Hematopoietic multipotent progenitor cell treated with erythropoietin and hydrocortisone succinate and interleukin-3 and kit ligand, for 8 days (in vitro differentiated cells): ENCODE results near the gene TSSC4.
A peak's percentile ranks its signal among the peaks of the same experiment; 100 is the strongest.

Experiments
- DNase-seq: peaks from one replicate; pipeline ENCODE4 v3.0.0-alpha.2; 2015

Gene TSSC4

DNA sequence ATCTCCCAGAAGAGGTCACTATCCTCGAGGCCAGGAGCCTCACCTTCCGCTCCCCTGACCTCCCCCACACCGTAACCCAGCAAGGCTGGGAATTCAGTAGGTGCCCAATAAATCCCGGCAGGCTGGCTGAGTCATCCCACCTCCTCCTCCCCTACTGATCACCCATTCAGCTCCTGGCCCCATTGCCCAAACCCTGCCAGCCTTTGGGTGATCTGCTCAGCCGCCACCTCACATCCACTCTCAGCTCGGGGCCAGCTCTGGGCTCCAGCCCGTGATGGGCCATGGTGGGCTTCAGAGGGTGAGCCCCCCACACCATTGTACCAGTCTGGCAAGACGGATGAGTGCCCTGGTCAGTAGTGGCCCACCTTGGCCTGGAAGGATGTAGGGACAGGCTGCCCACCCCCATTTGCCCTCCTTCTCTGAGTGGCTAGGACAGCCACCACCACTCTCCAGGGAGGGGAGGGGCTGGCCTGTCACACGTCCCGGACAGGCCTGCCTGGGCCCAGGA is 35.5 kb downstream of the TSSC4 start:
- DNase-seq: no peak

DNA sequence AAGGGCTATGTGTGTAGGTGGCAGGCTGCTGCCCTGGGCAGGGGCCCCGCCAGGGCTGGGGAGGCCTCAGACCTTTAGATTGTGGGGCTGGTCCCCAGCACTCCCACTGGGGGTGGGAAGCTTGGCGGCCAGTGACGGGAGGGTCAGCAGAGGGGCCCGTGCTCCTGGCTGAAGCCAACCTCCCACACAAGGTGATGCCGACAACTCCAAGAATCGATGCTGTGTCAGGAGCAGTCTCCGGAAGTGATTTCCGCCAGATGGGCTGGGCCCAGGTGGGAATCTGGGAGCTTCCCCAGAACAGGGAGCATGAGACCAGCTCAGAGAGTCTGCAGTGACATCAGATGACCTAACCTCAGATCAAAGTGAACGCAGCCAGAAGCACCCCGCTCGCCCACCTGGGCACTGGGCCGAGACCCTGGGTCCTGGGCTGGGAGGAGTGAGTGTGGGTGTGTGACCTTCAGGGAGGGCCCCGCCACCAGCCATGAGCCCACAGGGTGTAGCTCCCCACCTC is 36.0 kb downstream of the TSSC4 start:
- DNase-seq: no peak

DNA sequence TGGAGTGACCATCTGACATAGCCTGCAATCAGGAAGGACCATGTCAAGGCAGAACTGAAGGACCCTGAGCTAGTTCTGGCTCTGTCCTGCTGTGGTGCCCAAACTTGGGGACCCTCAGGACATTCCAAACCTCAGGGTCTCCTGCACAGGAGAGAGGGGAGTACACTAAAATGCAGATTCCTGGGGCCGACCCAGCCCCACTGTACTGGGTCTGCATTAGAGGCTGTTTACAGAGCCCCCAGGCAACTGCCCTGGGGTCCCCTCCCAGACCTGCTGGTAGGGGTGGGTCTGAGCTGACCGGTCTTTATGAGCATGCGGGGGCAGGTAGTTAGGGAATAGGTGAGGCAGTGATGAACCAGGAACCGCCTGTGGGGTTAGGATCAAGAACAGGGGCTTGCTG is 37.0 kb downstream of the TSSC4 start:
- no peak for DNase-seq

DNA sequence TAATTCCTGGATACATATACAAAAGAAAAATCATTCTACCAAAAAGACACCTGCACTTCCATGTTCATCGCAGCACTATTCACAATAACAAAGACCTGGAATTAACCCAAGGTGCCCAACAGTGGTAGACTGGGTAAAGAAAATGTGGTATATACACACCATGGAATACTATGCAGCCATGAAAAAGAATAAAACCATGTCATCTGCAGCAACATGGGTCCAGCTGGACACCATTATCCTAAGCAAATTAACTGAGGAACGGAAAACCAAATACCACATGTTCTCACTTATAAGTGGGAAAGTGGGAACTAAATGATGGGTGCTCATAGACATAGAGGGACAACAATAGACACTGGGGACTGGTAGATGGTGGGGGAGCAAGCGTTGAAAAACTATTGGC is 39.3 kb downstream of the TSSC4 start:
- no peak for DNase-seq

DNA sequence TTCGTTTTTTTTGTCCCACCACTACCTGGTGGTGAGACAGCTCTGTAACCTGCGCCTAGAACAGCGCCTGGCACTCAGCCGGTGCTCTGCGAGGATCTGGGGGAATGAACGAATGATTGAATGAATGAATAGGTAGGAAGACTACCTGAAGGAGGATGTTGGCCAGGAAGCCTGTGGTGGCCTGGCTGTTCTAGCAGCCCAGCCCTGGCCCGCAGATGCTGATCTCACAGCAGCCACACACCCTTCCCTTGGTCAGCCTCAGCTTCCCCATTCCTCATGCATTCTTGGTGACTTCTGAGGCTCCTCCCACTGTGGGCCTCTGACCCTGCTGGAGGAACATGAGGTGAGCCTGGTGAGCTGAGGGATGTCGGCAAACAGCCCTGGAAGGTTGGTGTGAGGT is 40.1 kb downstream of the TSSC4 start:
- no peak for DNase-seq

DNA sequence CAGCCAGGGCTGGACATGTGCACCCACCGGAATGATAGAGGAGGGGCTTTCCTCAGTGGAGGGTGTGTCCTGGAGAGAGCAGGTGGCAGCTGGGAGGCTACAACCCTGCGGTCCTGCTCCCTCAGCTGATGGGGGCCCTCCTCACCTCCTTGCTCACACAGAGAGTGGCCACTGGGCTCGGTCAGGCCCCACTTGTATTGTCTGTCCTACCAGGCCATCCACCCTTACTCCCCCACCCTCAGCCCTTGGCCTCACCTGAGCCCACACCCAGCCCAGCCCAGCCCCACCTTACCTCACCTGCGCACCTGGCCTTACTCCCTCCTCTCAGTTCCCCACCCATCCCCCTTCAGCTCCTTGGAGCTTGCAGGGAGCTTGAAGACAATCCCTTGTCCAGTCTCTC is 40.6 kb downstream of the TSSC4 start:
- DNase-seq: no peak

DNA sequence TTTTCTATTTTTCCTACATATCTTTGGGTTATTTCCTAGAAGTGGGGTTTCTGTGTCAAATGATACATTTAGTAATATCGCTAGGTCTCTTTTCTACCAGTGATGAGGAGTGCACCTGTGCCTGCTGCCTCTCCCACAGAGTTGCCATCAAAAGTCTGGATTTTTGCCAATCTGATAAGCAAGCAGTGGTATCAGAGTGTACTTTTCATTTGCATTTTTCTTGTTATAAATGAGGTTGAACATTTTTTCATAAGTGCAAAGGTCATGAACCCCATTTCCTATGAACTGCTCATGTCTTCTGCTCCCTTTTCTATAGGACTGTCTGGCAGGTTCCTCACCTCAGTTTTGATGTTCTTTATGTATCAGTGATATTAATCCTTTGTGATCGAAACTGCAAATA is 42.0 kb downstream of the TSSC4 start:
- no peak for DNase-seq

DNA sequence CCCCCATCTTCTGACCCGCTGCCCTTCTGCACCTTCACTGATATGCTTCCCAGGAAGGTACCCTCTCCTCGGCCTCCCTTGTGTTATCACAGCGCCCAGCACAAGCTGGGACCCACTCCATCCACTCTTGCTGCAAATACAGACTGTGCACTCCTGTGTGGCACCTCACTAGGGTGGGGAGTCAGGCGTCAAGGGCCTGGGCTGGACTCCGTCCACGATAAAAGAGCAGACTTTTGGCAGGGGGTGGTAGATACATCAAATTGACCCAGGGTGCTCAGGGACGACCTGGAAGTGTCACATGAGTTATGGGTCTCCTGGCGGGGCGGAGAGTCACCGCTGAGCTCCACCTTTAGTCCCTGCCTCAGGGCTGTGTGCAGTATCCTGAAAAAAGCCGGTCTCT is 42.9 kb downstream of the TSSC4 start:
- no peak for DNase-seq

DNA sequence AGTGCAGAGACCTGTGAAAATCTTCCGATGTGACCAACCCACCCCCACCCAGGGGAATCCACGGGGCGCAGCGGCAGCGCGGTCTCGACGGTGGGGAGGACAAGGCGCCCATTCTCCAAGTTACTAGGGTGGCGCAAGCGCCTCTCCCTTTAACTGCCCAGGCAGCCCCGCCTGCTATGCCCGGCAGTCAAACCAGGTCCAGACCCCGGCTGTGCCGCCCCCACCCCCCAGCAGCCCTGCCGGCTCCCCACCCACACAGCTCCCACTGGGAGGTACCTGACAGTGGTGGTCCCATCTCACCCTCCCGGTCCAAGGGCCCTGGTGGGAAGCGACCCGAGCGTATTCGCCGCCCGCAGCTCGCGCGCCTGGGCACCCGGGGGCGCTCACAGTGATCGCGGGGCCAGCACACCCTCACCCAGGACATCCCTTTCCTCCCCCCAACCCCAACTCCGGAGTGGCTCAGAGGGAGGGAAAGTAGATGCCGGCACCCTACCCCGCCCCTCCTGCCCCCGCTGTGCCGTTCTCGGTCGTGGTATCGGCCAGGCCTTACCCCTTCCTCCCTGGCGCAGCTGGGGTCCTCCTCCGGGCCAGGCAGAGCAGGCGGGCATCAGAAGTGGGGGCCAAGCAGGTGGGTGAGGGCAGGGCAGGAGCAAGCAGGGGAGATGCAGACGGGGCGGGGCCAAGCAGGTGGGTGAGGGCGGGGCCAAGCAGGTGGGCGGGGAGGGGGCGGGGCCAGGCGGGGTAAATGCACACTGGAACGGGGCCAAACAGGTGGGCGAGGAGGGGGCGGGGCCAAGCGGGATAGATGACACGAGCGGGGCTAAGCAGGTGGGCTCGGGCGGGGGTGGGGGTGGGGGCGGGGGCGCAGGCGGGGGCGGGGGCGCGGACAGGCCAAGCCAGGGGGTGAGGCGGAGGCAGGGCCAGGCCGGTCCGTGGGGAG is 43.6 kb downstream of the TSSC4 start, which contains the start of gene TRPM5:
TSS of gene TRPM5 (minus strand) at position 634 of the 940 bp plus-strand sequence. CDS start 21,478 bp downstream, outside the sequence.
- no peak for DNase-seq

DNA sequence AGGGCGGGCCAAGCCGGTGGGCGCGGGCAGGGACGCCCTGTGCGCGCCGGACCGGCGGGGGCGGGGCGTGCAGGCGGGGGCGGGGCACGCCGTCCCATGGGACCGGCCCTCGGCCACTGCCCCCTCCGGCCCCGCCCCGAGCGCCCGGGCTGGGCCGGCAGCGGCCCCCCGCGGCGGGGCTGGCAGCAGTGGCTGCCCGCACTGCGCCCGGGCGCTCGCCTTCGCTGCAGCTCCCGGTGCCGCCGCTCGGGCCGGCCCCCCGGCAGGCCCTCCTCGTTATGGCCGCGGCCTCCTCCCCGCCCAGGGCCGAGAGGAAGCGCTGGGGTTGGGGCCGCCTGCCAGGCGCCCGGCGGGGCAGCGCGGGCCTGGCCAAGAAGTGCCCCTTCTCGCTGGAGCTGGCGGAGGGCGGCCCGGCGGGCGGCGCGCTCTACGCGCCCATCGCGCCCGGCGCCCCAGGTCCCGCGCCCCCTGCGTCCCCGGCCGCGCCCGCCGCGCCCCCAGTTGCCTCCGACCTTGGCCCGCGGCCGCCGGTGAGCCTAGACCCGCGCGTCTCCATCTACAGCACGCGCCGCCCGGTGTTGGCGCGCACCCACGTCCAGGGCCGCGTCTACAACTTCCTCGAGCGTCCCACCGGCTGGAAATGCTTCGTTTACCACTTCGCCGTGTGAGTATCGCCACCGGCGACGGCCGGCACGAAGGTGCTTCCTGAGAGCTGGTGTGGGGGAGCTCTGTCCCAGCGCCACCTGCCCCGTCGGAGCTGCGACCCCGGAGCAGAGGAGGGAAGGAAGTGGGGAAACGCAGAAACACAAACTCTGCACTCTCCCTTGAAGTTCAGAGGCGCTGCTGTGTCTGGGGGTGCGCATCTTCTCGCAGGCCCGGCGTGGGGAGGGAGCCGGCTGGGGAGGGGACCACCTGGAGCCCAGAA is 44.5 kb downstream of the TSSC4 start, which contains the start of gene KCNQ1:
TSS of gene KCNQ1 (plus strand) at position 188 of the 925 bp plus-strand sequence. CDS start at position 279, 91 bp downstream.
- peak; percentile 34 for DNase-seq

DNA sequence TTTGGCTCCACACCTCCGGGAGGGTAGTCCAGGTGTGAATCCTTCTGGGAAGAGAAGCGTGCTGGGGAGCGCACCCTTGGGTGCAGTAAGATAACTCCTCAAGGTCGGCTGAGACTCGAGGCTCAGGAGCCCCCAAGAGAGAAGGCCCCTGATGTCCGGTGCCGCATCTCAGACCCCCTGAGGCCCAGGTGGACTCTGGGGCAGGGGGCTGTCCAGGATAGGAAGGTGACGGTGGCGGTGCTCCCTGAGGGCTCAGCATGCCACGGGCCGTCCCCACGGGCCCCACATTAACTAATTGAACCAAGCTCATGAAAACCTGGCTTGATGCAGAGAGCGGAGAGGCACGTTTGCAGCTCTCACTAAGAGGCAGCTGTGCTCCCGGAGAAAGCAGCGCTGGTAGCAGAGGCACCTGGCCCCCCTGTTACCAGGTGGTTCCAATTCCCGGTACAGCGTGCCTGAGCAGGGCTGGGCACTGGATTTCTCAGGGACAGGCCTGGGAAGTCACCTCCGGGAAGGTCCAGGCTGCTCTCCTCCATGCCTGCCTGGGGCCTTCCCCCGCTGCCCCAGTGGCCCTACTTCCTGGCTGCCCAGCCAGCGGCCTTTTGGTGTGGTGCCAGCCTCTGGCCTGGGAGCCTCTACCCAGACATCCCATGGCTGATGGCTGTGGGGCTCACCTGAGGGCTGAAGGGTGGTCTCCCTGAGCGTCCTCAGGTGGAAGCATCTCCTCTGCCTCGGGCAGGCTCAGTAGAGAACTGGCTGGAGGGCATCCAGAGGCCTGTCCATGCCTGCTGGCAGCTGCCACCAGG is 45.4 kb downstream of the TSSC4 start:
- no peak for DNase-seq

DNA sequence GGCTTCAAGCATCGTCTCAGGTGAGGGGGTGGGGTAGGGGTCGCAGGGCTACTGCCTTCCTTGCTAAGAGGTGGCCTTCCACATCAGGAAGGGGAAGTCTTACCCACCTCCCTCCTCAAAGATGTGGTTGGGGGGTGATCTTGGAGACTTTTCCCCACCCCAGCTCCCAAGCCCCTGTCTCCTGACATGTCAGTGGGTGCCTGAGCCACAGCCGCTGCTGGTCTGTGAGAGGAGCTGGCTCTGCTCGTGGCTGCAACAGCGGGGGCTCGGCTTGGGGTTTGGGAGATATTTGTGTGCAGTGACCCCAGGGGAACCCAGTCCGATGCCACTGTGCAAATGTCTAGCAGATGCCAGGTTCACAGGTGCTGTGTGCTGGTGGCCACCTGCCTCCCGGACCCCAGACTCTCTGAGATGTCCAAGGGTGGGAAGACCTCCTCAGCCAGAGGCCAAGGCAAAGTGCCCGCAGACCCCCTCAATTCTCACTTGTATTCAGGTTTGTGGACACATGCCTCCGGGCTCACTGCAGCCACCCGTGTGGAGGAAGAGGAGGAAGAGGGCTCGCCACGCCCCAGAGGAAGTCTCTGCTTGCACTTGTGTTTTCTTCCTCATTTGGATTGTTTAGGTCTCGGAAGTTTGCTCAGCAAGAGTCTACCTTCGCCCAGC is 46.2 kb downstream of the TSSC4 start:
- DNase-seq: no peak

DNA sequence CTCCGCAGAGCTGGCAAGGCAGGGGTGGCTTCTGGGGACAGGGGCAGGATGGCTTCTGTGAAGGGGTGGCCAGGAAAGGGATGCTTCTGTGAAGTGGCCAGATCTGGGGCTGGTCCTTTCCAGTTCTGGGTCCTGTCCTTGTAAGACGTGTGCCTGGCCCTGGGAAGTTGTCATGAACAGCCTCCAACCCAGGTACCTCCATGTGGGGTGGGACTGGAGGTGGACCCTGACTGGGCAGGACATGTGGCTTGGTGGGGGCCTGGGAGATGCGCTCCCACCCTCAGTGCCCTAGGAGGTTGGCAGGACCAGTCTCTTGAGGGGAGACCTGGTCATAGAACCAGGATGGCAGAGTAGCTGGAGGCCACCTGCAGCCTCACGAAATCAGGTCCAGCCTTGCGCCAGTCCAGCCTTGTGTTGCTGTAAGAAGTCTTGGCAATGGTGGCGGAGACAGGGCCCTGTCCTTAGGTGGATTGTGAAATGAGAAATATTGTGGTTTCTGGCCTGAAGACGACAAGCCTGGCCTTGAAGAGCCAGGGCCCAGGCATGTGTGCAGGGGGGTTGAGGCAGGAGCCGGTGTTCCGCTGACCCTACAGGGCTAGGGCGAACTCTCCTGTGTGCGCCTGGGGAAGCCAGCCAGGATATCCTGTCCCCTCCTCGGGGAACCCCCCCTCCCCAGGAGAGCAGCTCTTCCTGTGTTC is 46.9 kb downstream of the TSSC4 start:
- DNase-seq: no peak

DNA sequence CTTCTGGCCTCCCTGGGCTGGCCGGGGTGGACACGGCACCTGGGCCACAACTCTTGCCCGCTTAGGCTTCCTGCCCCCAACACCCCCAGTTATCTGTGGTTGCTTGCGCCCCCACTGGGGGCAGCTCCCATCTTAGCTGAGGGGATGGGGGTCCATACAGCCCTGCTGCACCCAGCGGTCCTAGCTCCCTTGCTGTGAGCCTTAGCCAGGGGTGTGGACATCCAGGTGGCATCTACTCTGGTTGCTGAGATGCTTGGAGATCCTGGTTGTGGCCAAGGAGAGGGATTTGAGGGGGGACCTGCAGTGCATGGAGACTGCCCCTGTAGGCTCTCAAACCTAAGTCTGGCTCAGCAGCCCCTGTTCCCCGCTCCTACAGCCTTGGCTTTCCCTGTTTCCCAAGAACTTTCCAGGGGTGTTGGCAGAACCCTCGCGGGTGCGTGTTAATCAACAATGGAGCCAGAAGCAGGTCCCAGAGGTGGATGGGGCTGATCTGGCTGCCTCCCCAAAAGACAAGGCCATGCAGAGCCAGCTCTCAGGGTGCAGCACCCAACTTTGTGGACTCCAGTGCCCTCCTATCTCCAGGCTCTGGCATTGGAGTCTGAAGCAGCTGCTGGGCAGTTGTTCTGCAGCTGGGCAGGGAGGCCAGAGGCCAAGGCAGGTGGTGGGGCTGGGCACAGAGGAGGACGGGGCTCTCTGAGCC is 47.6 kb downstream of the TSSC4 start:
- DNase-seq: no peak

DNA sequence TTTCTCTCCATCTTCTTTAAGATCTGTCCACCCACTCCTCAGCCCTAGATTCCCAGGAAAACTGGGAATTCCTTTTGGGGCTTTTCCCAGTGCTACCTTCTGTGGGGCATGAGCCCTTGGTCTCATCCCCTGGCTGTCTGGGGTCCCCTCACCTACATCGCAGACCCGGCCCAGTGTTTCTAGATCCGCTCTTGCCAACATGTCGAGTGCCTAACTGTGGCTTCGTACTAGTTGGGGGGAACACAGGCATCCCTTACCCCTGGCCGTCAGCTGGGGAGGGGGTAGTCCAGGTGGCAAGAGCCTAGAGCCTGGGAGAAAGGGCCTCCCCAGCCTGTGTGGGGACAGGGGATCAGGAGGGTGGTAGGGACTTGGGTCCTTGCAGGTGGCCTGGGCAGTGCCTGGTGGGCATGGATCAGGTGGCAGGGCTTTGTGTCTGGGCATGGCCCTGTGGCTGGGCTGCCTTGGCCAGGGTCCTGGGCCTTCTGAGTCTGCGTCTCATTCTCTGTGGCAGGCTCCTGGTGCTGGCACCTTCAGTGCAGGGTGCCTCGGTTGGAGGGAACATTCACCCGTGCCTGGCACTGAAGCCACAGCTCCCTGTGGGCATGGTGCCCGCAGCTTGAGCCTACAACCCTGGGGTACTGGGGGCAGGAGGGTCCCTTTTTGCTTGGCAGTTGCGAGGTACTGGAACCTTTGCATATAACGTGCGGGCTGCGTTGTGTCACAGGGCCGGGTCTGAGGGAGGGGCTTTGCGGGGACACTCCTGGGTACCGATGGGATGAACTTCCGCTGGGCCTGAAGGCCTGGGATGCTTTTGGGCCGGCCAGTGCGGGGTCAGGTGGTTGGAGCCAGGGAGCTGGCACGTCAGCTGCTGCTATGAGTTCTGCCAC is 48.4 kb downstream of the TSSC4 start:
- no peak for DNase-seq

DNA sequence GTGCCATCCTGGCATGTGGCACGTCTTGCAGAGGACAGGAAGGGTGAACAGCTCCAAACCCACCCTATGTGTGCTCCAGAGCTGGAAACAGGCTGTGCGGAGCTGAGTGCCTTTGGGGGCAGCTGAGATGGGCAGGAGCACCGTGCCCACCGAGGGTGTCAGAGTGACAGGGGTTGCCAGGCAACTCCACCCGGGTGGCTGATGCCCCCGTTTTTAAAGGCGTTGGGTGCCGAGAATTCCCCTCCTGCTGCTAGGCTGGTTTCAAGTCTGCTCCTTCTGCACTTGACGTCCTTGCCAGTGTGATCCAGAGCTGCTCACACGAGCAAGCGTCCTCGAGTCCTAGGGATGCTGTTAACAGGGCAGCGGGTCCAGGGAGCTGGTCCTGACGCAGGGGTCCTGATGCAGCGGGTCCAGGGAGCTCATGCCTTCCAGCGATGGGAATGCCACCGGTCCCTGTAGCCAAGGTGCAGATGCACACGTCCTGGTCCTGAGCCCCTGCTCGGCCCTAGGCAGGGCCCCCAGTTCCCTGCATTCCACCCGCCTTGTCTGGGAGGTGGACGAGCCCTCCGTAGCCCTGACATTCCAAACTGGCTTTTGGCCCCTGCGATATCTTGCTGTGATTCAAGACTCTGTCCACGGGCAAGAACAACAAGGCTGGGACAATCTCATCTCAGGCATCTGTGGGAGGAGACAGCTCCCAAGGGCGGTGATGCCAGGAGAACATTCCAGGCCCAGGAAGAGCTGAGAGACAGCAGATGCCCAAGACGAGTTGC is 49.2 kb downstream of the TSSC4 start:
- DNase-seq: no peak

DNA sequence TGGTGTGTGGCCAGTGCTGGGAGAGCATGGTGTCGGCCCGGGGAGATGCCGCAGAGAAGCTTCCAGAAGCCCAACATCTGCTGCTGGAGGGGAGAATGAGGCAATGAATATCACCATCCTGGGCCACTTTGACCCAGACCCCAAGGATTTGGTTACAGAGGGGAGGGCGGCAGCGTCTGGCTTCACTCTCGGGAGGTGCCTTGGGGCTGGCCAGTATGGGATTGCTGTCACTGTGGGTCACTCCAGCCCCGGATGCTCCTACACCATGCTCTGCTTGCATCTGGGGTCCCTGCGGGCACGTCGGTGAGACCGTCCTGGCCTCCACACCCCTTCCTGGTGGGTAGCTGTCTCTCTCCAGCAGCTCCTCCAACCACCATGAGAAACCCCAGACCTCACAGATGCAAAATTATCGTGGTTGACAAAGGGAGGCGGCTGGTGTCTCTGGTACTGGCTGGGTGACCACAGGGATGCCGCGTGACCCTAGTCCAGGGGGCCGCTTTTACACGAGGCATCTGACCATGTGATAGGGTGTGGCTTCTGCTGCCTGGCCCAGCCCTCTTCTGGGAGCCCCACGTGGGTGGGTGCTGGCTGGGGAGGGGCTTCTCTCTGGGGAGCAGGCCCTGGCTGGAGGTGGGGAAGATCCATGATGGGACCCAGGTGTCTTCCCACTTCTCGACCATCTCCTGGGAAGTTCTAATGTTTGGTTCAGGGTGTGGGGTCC is 49.9 kb downstream of the TSSC4 start:
- DNase-seq: no peak

DNA sequence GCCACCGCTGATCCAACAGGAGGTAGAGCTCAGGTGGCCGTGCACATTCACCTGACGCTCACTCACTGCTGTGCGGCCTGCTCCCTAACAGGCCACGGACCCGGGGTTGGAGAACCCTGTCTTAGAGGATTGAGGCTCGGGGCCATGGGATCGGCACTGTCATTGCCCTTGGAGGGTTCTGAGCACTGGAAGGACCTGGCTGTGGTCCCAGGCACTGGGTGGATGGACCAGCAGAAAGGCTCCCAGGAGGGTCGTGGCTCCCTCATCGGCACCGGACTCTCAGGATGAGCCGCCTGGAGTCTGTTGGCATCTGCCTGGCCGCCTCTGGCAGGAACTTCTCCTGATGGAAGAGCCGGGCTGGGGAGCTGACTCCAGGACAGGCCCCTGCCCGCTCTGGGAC is 50.8 kb downstream of the TSSC4 start:
- no peak for DNase-seq
